HCT116 (cell line): ENCODE measurements around the gene SCP2.

Experiments
- CEBPB ChIP-seq: IDR thresholded peaks from 2 replicates; pipeline ENCODE4 v1.6.1; 2012; ENCODE audit warnings: low read depth
- CTCF ChIP-seq, 3 experiments: fragments of 200-600 bp in 1 of 3; sonication (generic) in 1 of 3; IDR thresholded peaks in 2 of 3; conservative IDR thresholded peaks in 1 of 3; 2 replicates each; pipeline ENCODE4 v1.5.1; 2012 to 2017; ENCODE audit warnings: low read depth in 2 of 3, low read length in 2 of 3, antibody characterized with exemption in 1 of 3, borderline replicate concordance in 1 of 3, control low read depth in 1 of 3, mild to moderate bottlenecking in 1 of 3, mixed read lengths in 1 of 3, mixed run types in 1 of 3, moderate library complexity in 1 of 3; ENCODE audit not compliant: insufficient read depth in 1 of 3
- EZH2 ChIP-seq: fragments of 200-600 bp; sonication (generic); IDR thresholded peaks from 2 replicates; pipeline ENCODE4 v1.6.1; 2017; ENCODE audit warnings: antibody characterized with exemption, mixed run types
- JUND ChIP-seq: IDR thresholded peaks from 2 replicates; pipeline ENCODE4 v1.6.1; 2012
- POLR2A ChIP-seq: IDR thresholded peaks from 2 replicates; pipeline ENCODE4 v1.7.0; 2011; ENCODE audit warnings: borderline replicate concordance; ENCODE audit not compliant: insufficient read depth, insufficient read length; ENCODE audit errors: extremely low read depth
- POLR2AphosphoS5 ChIP-seq: IDR thresholded peaks from 2 replicates; pipeline ENCODE4 v1.6.1; 2011; ENCODE audit warnings: mild to moderate bottlenecking, low read depth, low read length, moderate library complexity
- SP1 ChIP-seq: IDR thresholded peaks from 2 replicates; pipeline ENCODE4 v1.6.1; 2012; ENCODE audit warnings: low read depth
- SRF ChIP-seq: IDR thresholded peaks from 2 replicates; pipeline ENCODE4 v1.6.1; 2012; ENCODE audit warnings: low read depth
- YY1 ChIP-seq: IDR thresholded peaks from 2 replicates; pipeline ENCODE4 v1.6.1; 2011; ENCODE audit warnings: low read length, low read depth, moderate library complexity, mild to moderate bottlenecking; ENCODE audit not compliant: insufficient replicate concordance; ENCODE audit errors: extremely low read depth

DNA sequence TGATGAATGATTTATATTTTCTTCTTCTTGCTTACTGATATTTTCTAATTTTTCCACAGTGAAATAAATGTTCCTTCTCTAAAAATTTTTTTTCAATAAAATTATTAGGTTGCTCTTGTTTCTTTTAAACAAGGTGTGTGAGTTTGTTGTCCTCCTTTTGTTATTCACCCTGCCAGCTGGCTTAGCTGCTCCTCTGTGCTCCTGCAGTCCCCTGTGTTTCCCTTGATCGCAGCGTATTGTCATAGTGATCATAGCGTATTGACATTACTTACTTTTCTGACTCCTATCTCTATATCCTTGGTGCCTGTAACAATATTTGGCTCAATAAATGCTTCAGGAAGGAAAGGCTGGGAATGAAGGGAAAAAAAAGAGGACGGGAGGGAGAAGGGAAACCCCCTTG lies 110.1 kb downstream of the SCP2 start:
- TF ChIP-seq YY1 (no peak), POLR2A (no peak), JUND (no peak), CTCF (IDR thresholded peaks at IDR 0.05 in 2 of 3, conservative IDR thresholded peaks at IDR 0.05 in 1 of 3; ENCODE audit: borderline replicate concordance in 1 of 3, insufficient read depth in 1 of 3, low read depth in 2 of 3, low read length in 2 of 3) (no peak), EZH2 (no peak), POLR2AphosphoS5 (no peak), CEBPB (no peak), SP1 (no peak), SRF (no peak)
